ENCODE measurements around the gene WLS.
"Not testable (repeated sequence)": the region's sequence is repeated elsewhere in the genome, so short reads cannot be mapped to it uniquely, and the experiment has no call there.

Gene WLS

GRCh38 chr1:68165665-68166064, 66.7 kb downstream of the WLS start:
- ATAC-seq (no peak), DNase-seq (no peak)

DNA sequence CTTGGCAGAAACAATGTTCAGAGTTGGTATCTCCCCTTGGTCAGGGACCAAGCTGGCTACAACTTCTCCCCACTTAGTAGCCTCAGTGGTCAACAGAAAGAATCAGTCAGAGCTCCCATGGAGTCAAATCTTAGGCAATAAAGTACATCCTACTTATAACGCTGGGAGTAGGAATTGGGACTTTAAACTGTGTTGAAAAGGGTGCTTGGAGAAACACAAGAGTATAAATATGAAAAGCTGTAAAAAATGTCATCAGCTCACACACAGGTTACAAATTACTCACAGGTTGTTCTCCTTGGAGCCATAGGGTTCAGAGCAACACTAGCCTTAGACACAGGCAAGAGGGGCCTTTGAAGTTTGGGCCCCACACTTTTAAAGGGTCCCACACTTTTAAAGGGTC, 67.4 kb downstream of the WLS start:
- no peak for DNase-seq
- ATAC-seq = no peak

- ATAC-seq = no peak
Measured at GRCh38 chr1:68163220-68163619, 69.1 kb downstream of the WLS start.

DNA sequence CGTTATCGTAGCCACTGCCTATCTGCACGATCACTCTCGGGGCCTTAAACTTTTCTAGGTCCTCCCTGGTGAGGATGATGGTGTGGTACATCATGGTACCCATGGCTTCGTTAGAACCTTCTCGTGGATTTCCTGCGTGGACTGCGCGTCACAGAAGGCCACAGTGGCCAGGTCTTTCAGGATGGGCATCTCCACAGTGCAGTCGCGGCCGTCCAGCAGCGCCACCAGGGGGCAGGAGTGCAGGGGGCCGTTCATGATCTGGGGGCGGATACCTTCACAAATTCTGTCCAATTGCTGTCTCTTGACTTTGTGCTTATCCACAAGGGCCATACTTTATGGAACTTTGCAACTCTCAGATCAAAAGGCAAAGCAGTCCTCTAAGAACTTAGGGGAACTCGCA, 69.6 kb downstream of the WLS start:
- DNase-seq (no peak), ATAC-seq (no peak)

More at GRCh38 chr1:68163220-68163619, 69.1 kb downstream of the WLS start:
- no peak for DNase-seq

- DNase-seq, ATAC-seq: not testable (repeated sequence)
Measured at GRCh38 chr1:68161672-68162071, 70.7 kb downstream of the WLS start.

GRCh38 chr1:68160935-68161334, 71.4 kb downstream of the WLS start:
- DNase-seq, ATAC-seq: not testable (repeated sequence)

DNA sequence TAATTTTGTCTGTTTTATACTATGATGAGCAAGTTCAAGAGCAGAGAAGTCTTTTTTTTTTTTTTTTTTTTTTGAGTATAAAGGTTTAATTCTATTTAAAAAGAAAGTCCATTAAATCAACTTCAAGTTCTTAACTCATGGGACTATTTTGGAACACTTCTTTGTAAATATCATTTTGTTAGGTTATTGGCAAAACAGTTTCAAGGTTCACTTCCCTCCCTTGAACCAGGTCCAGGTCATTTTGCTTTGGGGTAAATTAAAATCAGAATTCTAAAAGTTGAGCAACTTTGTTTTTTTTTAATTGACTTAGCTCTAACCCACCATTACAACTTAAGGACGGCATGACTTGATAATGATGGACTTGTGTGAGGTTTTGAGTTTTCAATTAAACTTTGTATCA, 72.3 kb downstream of the WLS start:
- no peak for ATAC-seq
- no peak for DNase-seq

DNA sequence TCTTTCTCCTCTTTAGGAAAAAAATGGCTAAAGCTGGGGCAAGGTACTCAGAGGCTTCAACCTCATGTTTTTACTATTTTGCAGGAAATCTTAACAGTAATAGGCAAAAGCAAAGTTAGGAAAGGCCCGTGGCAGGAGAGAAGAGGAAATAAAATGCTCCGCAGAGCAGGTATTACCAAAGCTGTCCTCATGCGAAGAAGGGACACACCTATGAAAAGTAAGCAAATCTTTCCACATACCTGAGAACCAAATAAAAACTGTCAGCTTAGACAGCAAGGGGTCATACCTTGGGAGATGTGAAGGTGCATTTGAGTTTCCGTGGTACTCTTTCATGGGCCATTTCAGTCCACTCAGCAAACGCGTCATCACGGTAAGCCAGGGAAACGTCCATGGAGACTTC, 73.5 kb downstream of the WLS start:
- DNase-seq (no peak), ATAC-seq (no peak)

DNA sequence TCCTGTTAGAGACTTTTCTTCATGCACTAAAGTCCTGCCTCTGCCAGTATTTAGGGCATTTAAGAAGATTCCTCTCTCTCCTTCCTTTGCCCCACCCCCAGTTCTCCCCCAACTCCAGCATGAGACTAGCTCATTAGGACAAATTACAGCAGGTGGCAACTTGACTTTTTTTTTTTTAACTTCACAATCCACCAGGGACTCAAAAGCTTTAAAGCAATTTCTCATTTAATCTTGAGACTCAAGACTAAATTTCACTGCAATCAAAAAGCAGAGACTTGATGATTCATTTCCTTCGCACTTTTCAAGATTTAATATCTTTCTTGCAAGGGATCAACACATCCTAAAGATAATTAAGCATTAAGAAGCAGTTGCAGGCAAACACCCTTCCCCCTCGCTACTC, 74.9 kb downstream of the WLS start:
- no peak for DNase-seq
- no peak for ATAC-seq

DNA sequence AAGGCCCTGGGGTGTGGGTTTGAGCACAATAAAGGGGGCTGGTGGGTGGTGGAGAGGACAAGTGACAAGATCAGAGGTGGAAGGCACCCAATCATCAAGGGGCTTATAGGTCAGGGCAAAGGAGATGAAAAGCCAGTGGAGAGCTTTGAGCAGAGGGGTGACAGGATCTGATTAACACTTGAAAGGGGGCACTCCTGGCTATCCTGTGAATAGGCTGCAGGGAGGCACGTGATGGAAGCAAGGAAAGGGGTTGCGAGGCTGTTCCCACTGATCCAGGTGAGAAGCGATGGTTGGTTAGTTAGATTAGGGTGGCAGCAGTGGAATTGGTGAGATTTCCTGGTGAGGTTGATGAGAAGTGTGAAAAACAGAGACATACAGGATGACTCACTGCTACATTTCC, 80.6 kb downstream of the WLS start:
- ATAC-seq (no peak), DNase-seq (no peak)

GRCh38 chr1:68149907-68150306, 82.4 kb downstream of the WLS start:
- no peak for DNase-seq

GRCh38 chr1:68149110-68149798, 83.1 kb downstream of the WLS start:
- DNase-seq = no peak
- no peak for ATAC-seq

More at GRCh38 chr1:68149907-68150306, 82.4 kb downstream of the WLS start:
- no peak for ATAC-seq

- ATAC-seq = no peak
- DNase-seq = no peak
Measured at GRCh38 chr1:68148631-68149030, 83.7 kb downstream of the WLS start.

GRCh38 chr1:68147534-68148171, 84.7 kb downstream of the WLS start:
- ATAC-seq = no peak
- DNase-seq = no peak

DNA sequence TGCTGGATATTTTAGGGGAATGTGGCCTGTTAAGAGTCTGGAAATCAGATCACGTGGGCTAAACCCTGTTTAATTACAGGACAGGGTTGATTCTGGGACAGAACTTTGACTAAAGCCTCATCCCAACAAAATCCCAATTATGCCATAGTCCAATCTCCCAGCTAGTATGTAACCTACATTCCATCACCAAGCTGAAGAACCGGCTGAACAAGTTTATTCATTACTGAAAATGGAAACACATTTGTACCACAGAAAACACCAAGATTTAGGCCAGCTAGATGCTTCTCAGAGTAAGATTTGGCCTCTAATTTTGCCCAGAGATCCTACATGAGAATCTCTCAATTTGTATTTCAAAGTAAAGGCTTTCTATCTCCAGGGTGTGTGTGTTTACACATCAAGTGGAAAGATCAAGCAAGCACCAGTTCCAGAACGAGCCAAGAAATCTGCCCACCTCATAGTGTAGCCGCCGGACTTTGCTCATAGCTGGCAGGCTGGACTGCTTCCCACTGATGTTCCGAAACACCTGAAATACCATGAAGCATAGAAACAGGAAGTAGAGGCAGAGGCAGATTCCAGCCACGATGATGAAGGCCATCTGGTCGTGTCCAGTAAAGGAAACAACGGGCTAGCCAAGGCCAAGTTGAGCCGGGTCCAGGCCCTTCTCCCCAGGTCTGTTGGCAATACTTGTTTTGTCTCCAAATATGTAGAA, 86.8 kb downstream of the WLS start:
- no peak for DNase-seq
- no peak for ATAC-seq

GRCh38 chr1:68144856-68145255, 87.5 kb downstream of the WLS start:
- no peak for DNase-seq
- no peak for ATAC-seq

DNA sequence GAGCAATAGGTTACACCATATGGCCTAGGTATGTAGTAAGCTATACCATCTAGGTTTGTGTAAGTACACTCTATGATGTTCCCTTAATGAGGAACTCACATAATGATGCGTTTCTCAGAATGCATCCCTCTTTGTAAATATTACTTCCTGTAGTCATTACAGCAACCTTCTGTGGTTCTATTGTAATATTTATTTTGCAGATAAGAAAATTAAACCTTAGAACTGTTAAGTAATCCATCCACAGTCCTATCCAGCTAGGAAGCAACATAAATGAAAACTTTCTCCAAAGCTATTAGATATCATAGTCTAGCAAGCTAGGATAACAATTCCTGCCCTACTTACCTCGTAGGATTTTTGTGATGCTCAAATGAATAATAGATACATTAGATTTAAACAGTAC, 88.7 kb downstream of the WLS start:
- ATAC-seq = no peak

DNA sequence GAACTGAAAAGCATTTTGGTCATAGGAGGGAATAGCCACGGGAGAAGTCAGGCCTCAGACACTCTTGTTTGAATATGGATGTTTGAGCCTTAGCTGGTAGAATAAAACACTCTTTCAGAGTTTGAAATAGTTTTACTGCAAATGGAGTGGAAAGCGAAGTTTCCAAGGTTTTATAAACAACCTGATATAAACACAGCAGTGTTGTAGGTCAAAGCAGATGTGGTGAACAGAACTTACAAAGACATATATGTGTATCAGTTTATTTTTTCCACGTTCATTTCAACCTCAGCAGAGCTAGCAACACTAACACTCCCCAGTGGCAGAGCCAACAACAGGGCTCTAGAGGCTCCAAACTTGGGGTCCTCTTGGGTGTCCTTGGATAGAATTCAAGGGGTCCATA, 89.9 kb downstream of the WLS start:
- DNase-seq = no peak
- ATAC-seq = no peak

More for the DNA sequence above, 88.7 kb downstream of the WLS start:
- no peak for DNase-seq

DNA sequence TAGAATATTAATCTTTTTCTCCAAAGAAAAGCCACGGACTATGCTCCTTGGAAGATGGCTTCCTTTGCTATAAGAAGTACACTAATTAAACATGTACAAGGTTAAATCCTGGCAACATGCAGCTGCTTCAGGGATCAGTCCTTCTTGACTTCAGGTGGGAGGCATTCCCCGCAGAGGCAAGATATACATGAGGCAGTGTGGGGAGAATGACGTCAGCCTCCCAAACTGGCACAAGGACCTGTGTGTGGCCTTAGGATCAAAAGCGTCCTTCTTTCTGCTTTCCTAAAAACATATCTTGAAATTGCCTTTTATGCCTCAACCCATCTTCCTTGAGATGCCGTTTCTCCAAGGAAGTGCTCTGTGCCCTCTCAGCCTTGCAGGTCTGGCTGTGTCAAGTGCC, 90.3 kb downstream of the WLS start:
- DNase-seq = no peak
- ATAC-seq = no peak

DNA sequence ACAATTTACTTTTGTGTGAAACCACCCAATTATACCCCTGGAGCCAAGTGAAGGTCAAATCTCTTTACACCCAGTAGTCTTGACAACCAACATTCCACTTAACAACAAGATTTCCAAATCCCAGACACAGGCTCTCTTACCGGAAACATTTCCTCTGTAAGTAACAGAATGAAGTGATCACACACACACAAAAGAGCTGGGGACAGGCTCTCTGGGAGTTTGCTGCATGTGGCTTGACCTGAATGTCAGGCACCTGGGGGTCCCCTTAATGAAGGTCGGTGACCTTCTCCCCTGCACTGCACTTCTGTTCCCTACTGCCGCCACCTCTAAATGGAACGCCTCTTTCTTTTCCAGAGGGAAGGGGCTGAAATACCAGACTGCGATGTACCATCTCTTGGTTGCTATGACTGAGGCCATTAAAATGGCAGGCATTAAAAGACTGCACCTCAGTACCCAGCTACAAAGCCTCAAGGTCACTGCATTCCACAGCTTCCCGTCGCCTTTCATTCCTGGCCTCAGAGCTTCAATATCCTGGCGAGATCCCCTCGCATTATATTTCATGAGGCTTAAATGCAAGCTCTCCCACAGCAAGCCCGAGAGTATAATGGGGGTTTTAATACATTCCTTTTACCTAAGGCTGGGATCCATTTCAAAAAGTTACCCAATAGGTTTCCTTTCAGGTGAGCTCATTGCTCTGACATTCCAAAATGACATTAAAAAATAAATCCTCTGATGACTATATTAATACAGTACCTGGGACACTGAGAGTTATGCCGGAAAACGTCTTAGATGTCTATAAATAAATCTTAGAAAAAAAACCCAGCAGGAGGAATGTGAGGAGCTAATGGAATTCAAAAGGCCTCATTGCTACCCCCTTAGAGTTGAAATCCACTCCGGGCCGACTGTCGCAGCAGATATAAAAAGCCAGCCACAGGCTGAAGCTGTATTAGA, 91.0 kb downstream of the WLS start:
- no peak for ATAC-seq
- DNase-seq = no peak

- ATAC-seq (no peak), DNase-seq (no peak)
Measured at GRCh38 chr1:68140536-68140935, 91.8 kb downstream of the WLS start.

DNA sequence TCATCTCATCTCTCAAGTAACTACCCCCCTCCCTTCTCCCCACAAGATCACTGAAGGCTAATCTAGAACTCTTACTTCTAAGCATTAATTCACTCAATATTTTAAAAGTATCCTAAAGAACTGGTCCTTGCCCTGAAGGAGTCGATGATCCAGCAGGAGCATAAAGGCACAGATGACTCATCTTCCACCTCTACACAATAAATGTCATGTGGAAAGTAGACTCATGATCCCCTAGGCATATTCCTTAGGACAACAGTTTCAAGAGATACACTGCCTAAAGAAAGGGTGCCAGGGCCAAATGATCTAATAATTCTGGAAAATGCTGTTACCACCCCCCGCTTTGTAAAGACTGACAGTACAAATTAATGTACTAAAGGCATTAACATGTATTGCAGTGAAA, 96.1 kb downstream of the WLS start:
- DNase-seq (no peak), ATAC-seq (no peak)
